ENCODE results near the gene STARD3. TPM values are rescaled to one million over a fixed set of nuclear protein-coding genes. Genes with fewer than 3 reads are reported as not detected.
"Not testable (repeated sequence)": the region's sequence is repeated elsewhere in the genome, so short reads cannot be mapped to it uniquely, and the experiment has no call there.

Gene STARD3
- 15.2 TPM for total RNA-seq

DNA sequence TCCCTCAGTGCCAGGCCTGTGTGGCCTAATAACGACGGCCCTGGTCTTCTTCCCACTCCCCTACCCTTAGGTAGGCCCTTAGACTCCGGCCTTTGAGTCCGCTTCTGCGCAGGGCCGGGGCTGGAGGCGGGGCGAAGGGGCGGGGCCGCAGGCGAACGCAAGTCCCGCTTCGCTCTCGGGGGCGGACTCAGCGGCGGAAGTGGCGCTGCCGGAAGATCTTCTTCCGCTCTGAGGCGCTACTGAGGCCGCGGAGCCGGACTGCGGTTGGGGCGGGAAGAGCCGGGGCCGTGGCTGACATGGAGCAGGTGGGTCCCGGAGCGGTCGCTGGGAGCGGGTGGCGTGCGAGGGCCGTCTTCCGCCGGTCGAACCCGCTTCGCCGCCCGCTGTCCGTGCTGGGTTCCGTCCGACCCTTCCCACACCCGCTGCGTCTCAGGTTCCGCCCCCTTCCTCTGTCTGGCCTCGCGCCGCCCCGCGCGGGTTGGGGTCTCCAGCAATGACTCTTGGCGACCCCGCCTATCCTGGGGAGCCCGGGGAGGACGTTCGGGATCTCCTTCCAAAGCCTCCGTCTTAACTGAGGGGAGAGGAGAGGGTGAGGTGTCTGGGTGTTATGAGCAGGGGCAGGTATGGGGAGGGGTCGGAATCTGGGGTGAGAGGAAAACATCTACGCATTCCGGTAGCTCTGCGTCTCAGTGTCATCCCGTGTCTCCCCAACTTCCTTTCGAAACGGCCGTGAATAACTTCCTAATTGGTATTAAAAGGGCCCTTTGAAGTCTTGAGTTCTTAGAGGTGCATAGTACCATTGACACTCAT is at the start of gene STARD3:
STARD3 (plus strand) TSS at position 218 of the 810 bp plus-strand sequence. CDS start 16,388 bp downstream, outside the sequence.
- peak; percentile 94 for DNase-seq

DNA sequence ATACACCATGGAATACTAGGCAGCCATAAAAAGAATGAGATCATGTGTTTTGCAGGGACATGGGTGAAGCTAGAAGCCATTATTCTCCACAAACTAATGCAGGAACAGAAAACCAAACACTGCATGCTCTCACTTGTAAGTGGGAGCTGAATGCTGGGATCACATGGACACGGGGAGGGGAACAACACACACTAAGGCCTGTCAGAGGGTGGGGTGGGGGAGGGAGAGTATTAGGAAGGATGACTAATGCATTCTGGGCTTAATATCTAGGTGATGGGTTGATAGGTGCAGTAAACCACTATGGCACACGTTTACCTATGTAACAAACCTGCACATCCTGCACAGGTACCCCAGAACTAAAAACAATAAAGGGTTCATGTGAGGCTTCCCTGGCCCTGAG is 46.8 kb upstream of the STARD3 start:
- DNase-seq: not testable (repeated sequence)

DNA sequence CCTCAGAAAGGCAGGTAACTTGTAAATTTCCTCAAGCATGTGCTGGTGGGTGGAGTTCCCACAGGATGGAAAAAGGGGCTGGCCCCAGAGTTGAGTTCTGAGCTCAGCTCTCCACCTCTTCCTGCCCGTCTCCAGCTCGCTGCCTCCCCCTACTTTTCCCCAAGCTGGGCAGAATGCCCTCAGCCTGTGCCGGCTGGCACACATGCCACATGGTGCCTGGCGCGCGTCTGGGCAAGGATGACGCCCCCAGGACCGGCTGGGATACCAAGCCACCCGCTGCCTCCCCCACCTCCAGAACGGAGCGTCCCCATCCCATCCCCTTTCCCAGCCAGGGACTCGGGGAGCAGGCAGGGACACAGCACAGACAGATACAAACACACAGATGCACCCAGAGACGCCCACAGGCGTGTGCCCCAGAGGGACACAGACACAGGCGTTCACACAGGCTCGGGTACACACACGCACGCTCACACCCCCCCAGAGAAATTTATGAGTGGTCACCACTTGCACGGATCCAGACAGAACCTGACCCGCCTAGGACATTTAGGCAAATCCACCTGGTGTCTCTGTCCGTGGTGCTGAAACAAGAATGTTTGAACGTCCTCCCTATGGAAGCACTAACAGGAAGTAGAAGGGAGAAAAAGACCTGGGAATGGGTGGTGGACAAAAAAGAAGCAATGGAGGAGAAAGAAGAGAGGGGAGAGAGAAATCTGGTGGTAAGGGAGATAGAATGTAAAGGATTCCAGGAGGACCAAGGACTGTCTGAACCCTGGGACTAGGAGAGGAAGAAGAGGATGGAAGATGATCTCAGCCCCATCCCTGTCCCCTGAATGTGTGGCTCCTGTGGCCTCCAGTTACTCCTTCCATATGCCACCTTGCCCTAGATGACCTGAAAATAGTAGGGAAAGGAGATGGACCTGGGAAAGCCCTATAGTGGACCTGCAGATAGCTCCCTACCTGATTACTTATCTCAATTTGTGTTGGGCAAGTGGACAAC is 44.7 kb upstream of the STARD3 start:
- peak; percentile 86 for DNase-seq

DNA sequence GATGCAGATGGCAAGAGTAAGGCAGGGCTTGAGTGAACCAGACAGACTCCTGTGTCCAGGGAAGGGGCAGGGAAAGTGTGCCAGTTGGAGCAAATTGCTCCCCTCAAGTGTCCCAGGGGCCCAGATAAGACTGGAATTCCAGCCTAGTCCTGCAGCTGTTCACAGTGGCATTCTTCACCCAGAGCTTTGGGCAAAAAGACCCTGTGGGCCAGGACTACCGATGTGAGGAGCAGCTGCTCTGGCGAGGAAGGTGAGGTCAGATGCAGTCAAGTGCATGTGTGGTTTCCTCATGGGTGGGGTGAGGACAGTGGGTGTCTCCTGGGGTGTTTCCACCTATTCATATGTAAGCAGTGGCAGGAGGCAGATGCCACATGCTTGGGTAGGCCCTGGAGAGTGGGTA is 43.6 kb upstream of the STARD3 start:
- no peak for DNase-seq

DNA sequence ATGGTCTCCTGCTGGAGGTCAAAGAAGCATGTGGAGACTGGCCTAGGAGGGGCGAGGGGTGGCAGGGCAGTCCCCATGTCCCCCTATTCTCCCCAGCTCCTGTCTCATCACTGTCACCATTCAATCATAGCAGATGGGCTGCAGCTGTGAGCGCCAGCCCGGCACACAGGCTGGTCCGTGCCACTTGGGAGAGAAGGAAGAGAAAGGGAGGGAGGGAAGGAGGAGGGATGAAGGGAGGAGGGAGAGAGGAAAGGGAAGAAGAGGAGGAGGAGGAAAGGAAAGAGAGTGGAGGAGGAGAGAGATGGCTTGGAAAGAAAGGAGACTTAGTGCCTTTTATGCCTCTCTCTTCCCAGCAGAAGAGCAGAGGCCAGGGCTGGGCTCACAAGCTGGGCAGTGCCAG is 41.6 kb upstream of the STARD3 start:
- no peak for DNase-seq

DNA sequence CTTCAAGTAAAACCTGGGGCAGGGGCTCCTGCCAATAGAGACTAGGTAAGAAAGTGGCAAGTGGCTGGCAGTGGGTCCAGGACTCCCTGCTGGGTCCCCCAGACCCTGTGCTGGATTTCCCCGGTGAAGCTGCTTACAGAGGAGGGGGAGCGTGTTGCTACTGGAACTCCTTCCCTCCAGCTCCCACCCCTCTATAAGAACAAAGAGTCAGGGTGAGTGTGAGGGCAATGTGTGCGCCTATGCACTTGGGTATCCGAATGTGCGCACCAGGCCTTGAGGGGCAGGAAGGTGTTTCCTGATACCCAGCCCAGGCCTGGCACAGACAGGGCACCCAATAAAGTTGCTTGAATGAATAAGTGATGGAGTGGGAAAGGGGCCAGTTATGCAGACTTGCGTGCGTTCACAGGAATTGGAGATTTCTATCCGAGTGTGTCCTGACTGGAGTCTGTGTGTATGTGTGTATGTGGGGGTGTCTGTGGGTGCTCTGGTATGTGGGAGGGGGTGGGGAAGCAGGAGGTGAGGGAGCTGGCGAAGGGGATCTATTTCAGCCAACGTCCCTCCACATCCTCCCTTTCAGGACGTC is 40.9 kb upstream of the STARD3 start:
- no peak for DNase-seq

DNA sequence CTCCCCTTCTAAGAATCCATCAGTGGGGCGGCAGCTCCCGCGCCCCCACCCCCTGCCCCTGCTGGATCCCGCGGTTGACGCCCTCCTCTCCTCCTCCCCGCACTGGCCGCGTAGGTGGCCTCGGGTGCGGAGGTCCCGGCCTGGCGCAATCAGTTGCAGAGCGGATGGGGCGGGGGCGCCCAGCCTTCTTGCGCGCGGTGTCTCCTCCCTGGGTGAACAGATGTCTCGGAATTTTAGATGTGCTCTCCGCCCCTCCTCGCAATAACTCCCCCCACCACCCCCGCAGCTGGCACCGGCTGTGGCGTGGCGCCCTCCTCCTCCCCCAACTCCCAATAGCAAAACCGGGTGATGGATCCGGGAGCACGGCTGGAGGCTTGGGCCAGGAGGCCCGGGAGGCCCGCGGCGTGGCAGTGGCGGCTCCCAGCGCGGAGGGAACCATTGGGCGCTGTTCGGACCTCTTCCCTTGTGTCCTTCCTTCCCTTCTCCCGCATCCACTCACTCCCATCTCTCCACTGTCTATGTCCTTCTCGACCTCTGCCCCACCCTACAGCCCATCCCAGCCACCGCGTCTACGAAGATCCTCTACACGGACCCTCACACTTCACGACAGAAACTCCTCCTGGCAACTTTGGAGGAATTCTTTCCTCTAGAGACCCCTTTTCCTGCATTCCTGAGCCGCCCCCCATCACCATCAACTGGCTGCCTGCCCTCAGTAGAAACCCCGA is 40.2 kb upstream of the STARD3 start:
- no peak for DNase-seq

DNA sequence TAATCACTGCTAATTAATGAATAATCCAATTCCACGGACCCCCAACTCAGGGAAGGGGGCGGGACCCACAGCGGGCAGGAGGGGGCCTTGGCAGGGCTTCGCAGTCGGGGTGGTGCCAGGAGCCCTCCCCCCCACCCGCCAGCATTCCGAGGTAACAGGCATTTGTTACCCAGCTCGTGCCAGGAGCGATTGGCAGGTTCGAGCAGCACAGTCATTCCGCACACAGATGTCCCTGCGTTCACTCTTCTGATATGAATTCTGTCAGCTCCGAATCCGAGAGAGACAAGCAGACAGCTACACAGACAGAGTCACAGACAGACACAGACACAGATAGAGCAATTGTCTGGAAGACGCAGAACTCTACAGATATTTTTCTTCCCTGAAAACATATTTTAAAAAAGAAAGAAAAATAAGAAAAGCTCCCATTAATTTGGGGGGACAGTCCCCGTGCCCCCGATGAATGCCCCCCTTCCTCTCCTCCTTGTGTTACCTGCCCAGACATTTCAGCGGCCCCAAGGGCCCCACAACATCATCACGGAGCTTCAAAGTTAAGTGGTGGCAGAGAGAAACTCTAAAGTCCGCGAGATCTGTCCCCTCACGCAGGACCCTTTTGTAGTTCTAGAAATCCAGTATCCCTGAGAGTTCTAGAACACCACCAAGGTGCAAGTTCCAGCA is 39.4 kb upstream of the STARD3 start:
- DNase-seq: no peak

DNA sequence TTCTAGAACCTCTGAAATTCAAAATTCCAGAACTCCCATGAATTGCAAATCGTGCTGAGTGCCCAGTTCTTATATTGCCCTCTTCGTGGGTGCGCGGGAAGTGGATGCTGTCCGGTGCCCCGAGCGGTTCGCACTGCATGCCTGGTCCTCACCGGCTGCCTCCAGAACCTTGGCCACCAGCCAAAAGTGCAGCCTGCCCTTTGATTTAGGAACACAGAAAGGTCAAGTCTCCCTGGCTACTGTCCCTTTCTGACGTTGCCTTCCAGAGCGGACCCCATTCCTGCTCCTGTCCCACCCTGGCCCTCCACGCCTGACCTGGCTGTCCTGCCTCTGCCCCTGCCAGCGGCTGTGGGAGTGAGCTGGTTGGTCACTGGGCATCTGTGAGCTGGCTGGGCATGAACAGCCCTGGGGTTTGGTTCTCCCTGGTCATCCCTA is 38.9 kb upstream of the STARD3 start:
- DNase-seq: no peak

DNA sequence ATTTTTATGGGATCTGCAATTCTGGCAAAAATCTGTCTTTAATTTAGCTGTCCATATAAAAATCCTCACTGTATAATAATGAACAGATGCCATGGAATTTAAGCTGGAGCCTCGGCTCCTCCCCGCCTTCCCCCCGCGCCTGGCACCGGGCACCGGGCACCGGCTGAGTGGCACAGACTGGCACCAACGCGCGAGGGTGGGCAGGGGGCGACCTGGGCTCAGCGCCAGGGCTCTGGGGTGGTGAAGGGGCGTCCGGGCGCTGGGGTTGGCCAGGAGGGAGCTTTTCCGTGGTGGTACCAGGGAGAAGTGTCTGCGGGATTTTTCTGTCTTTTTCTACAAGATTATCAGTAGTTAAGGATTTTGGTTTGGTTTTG is 38.3 kb upstream of the STARD3 start:
- DNase-seq: no peak

DNA sequence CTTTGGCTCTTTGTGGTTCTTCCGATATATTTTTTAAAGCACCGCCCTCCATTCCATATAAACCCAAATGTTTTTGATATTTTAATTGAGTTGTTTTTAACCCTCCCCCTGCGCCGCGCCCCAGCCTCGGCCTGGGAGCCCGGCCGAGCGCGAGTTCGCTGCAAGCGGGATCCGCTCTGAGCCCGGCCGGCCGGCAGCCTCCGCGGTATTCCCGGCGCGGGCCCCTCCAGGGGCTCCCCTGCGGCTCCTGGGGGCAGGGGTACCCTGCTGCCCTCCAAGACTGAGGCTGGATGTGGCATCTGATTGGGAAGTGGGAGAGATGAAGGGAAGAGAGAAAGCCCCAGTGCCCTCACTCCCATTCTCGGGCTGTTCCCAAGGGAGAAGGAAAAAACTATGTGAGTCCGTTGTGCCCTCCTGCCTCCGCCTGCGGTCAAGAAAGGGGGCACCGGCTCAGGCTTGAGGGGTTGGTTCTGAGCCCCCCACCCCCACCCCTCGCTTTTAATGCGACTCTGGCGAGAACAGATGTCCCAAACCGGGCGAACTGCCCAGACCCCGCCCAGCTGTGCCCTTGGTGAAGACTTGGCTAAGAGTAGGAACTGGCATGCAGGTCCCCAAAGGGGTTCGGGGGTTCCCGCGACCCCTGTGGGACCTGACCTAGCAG is 37.8 kb upstream of the STARD3 start:
- peak; percentile 53 for DNase-seq

DNA sequence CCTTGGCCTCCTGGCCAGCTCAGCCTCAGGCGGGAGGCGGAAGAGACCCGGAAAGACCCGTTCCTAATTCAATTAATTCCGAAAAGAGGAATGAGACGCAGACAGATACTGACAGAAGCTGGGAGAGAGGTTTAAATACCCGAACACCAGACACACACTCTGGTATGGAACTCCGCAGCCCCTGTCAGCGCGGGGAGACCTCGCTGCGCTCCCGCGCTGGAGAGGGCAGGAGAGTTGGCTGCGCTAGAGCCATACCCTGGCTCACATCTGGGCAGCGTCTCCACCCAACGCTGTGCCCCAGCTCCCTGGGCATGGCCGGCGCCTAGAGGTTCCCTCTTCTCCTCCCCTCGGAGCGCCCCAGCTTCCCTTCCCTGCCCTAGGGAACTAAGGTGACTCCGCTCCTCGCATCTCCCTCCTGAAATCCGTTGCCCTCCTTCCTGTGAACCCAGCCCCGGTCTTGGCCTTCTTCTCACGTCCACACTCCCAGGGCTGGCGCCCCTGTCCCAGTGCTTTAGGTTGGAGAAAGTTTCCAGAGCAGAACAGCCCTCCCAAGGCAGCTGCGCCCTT is 37.2 kb upstream of the STARD3 start:
- no peak for DNase-seq

DNA sequence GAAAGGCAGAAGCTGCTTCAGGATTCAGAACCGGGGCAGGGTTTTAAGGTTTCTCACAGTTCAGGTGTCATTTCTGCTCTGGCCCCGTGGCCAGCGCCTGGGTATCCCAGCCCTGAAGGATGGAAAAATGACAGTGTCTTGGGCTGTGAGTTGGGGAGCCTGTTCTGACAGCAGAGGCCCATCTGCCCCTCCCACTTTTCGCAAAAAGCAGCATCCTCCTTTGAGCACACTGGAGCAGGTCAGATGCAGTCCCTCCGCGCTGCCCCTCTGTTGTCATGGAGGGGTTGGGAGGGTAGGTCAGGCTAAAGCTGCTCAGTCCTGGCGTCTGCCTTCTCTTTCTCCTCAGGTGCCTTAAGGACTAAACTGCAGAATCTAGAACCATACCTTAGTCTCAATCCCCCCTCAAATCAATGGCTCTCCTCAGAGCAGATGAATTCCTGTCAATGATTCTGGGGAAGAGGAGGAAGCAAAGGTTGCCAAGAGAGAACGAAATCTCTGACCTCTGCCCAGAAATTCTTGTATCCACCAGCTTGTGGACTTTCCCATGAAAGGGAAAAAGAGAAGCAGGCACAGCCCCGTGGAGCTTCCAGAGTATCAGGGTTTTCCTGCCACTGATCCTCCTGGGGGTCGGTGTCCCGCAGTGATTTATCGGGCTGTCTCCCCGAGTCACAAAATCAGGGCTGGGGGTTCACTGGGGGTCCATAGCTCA is 36.5 kb upstream of the STARD3 start:
- DNase-seq: no peak

DNA sequence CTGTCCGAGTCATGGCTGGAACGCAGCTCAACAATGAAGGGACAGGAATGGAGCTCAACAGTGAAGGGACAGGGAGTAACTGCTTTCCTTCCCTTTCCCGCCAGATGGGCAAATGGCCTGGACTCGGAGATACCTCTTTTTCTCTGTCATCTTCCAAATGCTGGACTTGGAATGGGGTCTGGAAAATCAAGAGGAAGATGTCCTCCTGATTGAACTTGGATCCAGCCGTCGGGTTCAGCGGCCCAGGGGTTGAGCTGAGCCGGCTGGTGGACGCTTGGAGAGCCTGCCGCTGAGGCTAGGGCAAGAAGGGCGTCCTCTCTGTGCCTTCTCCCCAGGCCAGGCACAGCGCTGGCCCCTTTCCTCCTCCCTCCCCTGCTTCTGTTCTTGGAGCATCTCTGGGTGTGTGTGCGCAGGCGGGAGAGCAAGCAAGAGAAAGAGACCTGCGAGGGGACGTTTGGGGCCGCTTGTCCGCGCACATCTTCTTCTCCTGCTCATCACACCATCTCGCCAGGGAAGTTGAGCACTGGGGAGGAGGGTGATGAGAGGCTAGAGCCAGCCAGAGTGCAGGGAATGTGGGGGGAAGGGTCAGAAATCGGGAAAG is 35.8 kb upstream of the STARD3 start:
- DNase-seq: no peak

DNA sequence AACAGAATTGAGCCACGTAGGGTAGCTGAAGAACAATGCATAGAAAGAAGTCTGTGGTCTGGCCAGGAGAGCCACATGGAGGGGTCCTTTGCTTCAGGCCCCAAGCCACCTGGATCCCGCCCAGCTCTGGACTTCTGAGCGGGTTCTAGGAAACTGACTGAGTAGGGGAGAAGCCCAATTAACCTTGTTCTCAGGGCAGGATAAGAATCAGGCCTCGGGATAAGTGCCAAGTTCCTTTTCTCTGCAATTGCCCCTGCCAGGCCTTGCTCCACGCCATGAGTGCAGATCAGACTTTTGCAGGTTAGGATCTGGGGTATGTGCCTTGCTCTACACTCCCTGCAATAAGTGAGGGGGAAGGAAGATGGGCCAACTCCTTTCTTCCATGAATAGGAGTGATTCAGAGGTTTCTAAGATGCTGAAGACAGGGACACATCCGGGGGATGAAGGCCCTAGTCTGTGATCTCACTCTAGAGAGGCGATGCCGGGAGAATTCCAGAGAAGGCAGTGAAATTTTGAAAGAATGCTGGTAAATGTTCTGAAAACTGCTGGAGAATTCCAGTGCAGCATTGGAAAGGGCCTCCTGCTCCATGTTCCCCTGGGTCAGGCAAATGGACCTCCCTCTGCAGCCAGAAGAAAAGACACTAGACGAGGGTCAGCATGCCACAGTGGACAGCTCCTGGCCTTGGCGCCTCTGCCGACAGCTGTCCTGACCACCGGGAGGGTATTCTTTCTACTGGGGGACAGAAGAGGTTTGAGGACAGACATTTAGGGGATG is 35.0 kb upstream of the STARD3 start:
- DNase-seq: no peak

DNA sequence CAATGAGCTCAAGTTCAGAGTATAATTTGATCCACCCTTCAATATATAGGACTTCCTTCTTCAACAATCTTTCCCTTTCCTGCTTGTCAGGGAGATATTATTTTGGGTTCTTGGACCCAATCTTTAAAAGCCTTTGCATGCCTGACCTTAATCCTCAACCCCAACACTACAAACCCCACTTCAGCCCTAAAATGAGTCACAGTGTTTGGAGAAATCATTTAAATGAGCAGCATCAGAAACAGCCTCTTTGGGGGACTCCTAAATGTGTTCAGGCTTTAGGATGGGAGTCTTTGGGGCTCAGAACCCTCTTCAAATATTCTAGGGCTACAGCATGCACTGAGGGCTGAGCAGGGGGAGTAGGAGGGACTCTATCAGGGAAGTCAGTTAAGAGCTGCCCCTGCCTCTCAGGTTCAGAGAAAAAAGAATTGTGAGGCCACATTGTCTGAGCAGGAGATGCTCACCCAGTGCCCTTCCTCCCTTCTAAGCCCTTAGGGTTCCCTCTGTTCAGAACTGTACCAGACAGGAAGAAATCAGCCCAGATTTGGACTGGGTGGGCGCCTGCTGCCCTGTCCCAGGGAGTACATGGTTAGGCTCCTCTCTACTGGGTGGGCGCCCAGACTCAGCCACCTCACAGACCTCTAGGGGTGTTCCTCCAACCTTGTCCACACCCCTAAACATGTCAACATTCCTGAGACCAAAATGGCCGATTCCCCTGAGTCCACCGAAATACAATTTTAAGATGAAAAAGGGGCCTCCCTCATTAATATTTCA is 34.2 kb upstream of the STARD3 start:
- no peak for DNase-seq

DNA sequence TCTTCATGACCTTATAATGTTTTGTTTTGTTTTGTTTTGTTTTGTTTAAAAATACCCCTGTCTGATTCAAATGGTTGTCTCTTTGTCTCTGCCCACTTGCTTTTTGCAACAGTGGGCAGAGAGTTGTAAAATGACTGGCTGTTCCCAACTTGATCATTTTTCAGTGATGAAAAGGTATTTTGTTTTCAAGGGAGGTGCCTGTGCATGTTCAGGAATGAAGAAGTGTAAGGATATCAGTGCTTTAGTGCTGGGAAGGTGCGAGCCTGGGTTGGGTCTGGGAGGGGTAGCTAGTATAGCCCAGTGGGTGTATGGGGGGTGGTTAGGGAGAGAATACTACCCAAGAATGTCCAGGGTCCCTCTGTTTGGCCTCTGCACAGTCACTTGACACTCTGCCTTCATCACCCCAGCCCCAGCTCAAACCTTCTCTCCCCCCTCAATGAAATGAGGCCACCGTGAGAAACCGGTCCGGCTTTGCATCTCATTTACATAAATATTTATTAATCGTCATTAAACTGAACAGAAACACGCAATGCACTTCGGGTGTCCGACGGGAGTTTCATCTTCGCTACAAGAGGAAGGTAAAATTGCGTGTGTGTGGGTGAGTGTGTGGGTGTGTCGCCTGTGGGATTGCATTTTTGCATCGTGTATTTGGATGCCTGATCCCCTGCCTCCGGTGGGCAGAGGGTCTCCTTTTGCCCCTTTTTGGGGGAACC is 33.5 kb upstream of the STARD3 start:
- no peak for DNase-seq

Data from tongue (tissue), 2 donors.